LNCAP (cell line): Measurements from ENCODE around the gene GPR176.

ENCODE experiments used
- CTCF ChIP-seq: fragments of 450-650 bp; IDR thresholded peaks from 2 replicates; pipeline ENCODE4 v1.5.1; 2017; ENCODE audit warnings: mild to moderate bottlenecking

GPR176 gene

GRCh38 chr15:39781147-39781966 is 138.7 kb downstream of the GPR176 start:
- no peak for TF ChIP-seq CTCF

GRCh38 chr15:39778021-39778420 is 142.0 kb downstream of the GPR176 start:
- TF ChIP-seq CTCF: no peak

GRCh38 chr15:39777496-39777895 is 142.6 kb downstream of the GPR176 start:
- TF ChIP-seq CTCF: no peak

GRCh38 chr15:39776068-39776467 is 144.0 kb downstream of the GPR176 start:
- TF ChIP-seq CTCF: no peak

GRCh38 chr15:39774688-39775267 is 145.3 kb downstream of the GPR176 start:
- TF ChIP-seq CTCF: no peak

- no peak for TF ChIP-seq CTCF
Observed at GRCh38 chr15:39770748-39771689, 149.0 kb downstream of the GPR176 start.

- TF ChIP-seq CTCF: no peak
Observed at GRCh38 chr15:39767921-39768320, 152.1 kb downstream of the GPR176 start.
